ENCODE results near the gene PAPPA. TPM values are rescaled to one million over a fixed set of nuclear protein-coding genes. Genes with fewer than 3 reads are reported as not detected.

The PAPPA gene
- total RNA-seq, 3 donors from 2014 or later (not counting 1 experiment from before 2014, with no cell fraction given), result not detected

DNA sequence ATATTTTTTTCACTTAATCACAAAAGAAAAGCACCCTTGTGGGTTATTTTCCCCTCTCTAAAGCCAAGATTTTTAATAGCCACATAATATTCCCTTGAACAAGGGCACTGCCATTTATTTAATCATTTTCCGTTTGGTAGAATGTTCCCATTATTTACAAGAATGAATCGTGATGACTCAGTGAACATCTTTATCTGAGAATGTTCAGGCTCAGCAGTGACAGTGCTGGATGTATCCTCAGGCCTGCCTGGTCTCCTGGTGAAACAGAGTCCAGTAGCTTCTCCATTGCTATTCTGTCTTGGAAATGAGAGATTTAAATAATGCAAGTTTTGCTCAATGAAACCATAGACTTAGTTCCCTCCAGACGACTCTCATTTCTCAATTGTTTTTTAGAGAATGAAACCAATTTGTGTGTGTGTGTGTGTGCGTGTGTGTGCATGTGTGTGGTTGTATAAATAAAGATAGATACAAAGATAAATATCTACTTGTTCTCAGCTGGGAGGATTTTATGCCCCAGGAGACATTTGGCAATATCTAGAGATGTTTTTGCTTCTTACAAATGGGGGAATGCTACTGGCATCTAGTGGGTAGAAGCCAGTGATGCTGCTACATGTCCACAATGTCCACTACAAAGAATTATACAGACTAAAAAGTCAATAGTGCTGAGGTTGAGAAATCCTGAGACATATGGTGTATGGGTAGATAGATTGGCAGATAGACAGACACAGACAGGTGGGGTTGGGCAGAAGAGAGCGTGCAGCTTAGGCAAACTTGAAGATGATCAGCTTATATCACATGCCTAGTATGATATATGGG lies 55.0 kb downstream of the PAPPA start:
- Histone ChIP-seq H3K27ac (ENCODE audit: low read length) (no peak overlapping the region), H3K27me3 (ENCODE audit: control insufficient read depth, insufficient read depth, low read length) (no peaks in the 10 kb centered on the region), H3K9me3 (ENCODE audit: control insufficient read depth, insufficient read depth, low read length) (no peaks in the 10 kb centered on the region), H3K4me3 (ENCODE audit: low read length) (no peak overlapping the region), H3K36me3 (ENCODE audit: control insufficient read depth, insufficient read depth, low read length) (no peaks in the 10 kb centered on the region), H3K4me1 (ENCODE audit: control insufficient read depth, insufficient read depth, low read length) (no peaks in the 10 kb centered on the region)
- 87% methylated on average over 4 of the region's 5 CpGs for WGBS (ENCODE audit: insufficient coverage)
- DNase-seq, result no peak
- Mint-ChIP-seq H3K4me1 (no peaks in the 10 kb centered on the region), H3K27ac (no peak overlapping the region), H3K9me3 (peaks cover 5% of the 10 kb centered on the region in 2 donors), H3K27me3 (ENCODE audit: low read depth in 2 of 2) (no peaks in the 10 kb centered on the region), H3K36me3 (no peaks in the 10 kb centered on the region), H3K4me3 (no peak overlapping the region)
- intact Hi-C loops (cut with micrococcal nuclease), result no loop called here
- ATAC-seq, result no peak
- no peak for TF ChIP-seq CTCF (IDR thresholded peaks at IDR 0.05)

DNA sequence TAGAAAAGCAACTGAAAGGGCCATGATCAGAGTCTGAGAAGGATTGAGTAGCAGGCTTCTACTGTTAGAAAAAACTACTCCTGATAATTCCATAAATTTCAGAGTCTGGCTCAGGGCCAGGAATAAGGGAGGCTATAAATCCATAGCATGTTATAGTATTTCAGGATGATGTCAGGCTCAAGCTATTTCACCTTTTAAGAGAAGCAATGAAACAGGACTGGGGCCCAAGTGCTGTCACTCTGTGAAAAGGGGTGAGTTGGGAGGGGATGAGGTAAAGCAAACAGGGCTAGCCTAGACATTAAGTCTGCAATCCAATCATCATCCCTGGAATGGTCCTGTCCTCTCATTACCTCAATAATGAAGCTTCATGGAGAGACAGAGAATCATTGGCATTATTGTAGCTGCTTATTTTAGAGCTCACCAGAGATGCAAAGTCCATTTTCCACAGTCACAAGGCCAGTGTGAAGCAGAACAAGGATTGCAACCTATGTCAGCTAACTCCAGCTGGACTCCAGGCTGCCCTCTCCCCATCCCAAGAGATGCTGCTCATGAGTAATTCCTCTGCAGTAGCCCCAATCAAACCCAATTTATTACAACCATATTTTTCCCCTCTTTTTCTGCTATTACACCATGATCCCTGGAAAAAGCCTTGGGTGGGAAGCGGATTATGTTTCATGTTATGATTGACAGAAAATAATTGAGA lies 56.0 kb downstream of the PAPPA start:
- peaks cover 3 to 4% of the 10 kb centered on the region in 2 donors for H3K9me3 Mint-ChIP-seq

DNA sequence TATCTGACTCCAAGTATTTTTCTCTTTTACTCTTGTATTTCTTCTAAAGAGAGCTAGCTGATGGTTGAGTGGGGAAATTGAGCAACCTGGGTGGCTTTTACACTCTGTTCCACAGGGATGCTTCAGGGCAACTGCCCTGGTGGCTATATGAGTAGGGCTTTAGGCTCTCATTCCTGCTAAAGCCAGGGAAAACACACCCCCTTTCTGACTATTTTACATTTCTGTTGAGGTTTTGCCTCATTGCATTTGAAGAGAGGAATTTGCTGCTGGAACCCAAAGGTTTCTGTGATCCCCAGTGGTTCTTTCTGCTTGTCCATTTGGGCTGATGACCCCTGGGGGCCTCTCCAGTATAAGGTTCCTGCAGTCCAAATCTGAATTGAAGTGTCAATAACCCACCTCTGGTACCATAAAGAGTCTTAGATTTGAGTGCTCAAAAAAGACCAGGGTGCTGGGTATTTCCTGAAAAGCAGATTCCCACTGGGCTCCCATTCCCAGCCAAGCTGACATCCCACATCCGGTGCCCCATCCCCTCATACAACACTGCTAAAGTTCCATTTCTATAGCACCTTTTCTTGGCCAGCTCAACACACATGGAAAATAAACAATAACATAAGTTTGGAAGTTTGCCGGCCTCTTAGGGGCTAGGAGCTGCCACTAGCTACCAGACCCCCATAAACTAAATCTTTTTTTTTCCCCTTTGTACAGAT lies 59.5 kb downstream of the PAPPA start:
- Histone ChIP-seq H3K27ac (ENCODE audit: low read length) (no peak overlapping the region), H3K9me3 (ENCODE audit: control insufficient read depth, insufficient read depth, low read length) (no peaks in the 10 kb centered on the region), H3K36me3 (ENCODE audit: control insufficient read depth, insufficient read depth, low read length) (no peaks in the 10 kb centered on the region), H3K4me3 (ENCODE audit: low read length) (no peak overlapping the region), H3K4me1 (ENCODE audit: control insufficient read depth, insufficient read depth, low read length) (no peaks in the 10 kb centered on the region), H3K27me3 (ENCODE audit: control insufficient read depth, insufficient read depth, low read length) (no peaks in the 10 kb centered on the region)
- DNase-seq (no peak), ATAC-seq (no peak)
- no peak for TF ChIP-seq CTCF (IDR thresholded peaks at IDR 0.05)
- no peak overlapping the region for H3K27ac Mint-ChIP-seq
- H3K9me3 Mint-ChIP-seq, result peaks cover 2 to 7% of the 10 kb centered on the region in 2 donors
- H3K27me3 Mint-ChIP-seq (ENCODE audit: low read depth in 2 of 2), result no peaks in the 10 kb centered on the region
- intact Hi-C loops (cut with micrococcal nuclease), result no loop called here
- no peaks in the 10 kb centered on the region for H3K4me1 Mint-ChIP-seq
- no peaks in the 10 kb centered on the region for H3K36me3 Mint-ChIP-seq
- 10% methylated on average over 1 of the region's 2 CpGs for WGBS (ENCODE audit: insufficient coverage)
- no peak overlapping the region for H3K4me3 Mint-ChIP-seq

More for the DNA sequence above, 56.0 kb downstream of the PAPPA start:
- intact Hi-C loops (cut with micrococcal nuclease), result no loop called here
- ATAC-seq (no peak), DNase-seq (no peak)
- Mint-ChIP-seq H3K27ac (no peak overlapping the region), H3K27me3 (ENCODE audit: low read depth in 2 of 2) (no peaks in the 10 kb centered on the region), H3K4me1 (no peaks in the 10 kb centered on the region), H3K36me3 (no peaks in the 10 kb centered on the region), H3K4me3 (no peak overlapping the region)
- WGBS (ENCODE audit: insufficient coverage), result no CpG with 5 or more reads among the region's 1 CpG
- Histone ChIP-seq H3K36me3 (ENCODE audit: control insufficient read depth, insufficient read depth, low read length) (no peaks in the 10 kb centered on the region), H3K9me3 (ENCODE audit: control insufficient read depth, insufficient read depth, low read length) (no peaks in the 10 kb centered on the region), H3K4me1 (ENCODE audit: control insufficient read depth, insufficient read depth, low read length) (no peaks in the 10 kb centered on the region), H3K27me3 (ENCODE audit: control insufficient read depth, insufficient read depth, low read length) (no peaks in the 10 kb centered on the region), H3K4me3 (ENCODE audit: low read length) (no peak overlapping the region), H3K27ac (ENCODE audit: low read length) (no peak overlapping the region)
- no peak for TF ChIP-seq CTCF (IDR thresholded peaks at IDR 0.05)
